Activated gamma-delta T cell treated with Interleukin-2 at 50 U/mL for 16 hours (primary cell): Measurements from ENCODE around the gene TCF7L2.

Experiments
- DNase-seq: peaks from one replicate; pipeline ENCODE4 v3.0.0-alpha.2; 2020

TCF7L2 gene

GRCh38 chr10:113158183-113158582 lies 208.1 kb downstream of the TCF7L2 start:
- DNase-seq: no peak

GRCh38 chr10:113159563-113159962 lies 209.5 kb downstream of the TCF7L2 start:
- DNase-seq: no peak

GRCh38 chr10:113160641-113161040 lies 210.6 kb downstream of the TCF7L2 start:
- no peak for DNase-seq

GRCh38 chr10:113161066-113161465 lies 211.0 kb downstream of the TCF7L2 start:
- DNase-seq: no peak

GRCh38 chr10:113162960-113163359 lies 212.9 kb downstream of the TCF7L2 start:
- DNase-seq: no peak

- no peak for DNase-seq
Observed at GRCh38 chr10:113165673-113166072, 215.6 kb downstream of the TCF7L2 start.

GRCh38 chr10:113167702-113168101 lies 217.7 kb downstream of the TCF7L2 start:
- no peak for DNase-seq

GRCh38 chr10:113168584-113168983 lies 218.5 kb downstream of the TCF7L2 start:
- no peak for DNase-seq

GRCh38 chr10:113169111-113169510 lies 219.1 kb downstream of the TCF7L2 start:
- DNase-seq: no peak

- no peak for DNase-seq
Observed at GRCh38 chr10:113169853-113170460, 219.9 kb downstream of the TCF7L2 start.

GRCh38 chr10:113171662-113172061 lies 221.6 kb downstream of the TCF7L2 start:
- DNase-seq: no peak

- no peak for DNase-seq
Observed at GRCh38 chr10:113175176-113175575, 225.1 kb downstream of the TCF7L2 start.

- no peak for DNase-seq
Observed at GRCh38 chr10:113175756-113176651, 226.0 kb downstream of the TCF7L2 start.

GRCh38 chr10:113176652-113177155 lies 226.7 kb downstream of the TCF7L2 start:
- DNase-seq: no peak

GRCh38 chr10:113177156-113177935 lies 227.3 kb downstream of the TCF7L2 start:
- DNase-seq: no peak

GRCh38 chr10:113177936-113178335 lies 227.9 kb downstream of the TCF7L2 start:
- DNase-seq: no peak

- DNase-seq: no peak
Observed at GRCh38 chr10:113178771-113179170, 228.7 kb downstream of the TCF7L2 start.

GRCh38 chr10:113179265-113179664 lies 229.2 kb downstream of the TCF7L2 start:
- DNase-seq: no peak

- DNase-seq: no peak
Observed at GRCh38 chr10:113179966-113180365, 229.9 kb downstream of the TCF7L2 start.

GRCh38 chr10:113180401-113181154 lies 230.5 kb downstream of the TCF7L2 start:
- DNase-seq: no peak

GRCh38 chr10:113182154-113182553 lies 232.1 kb downstream of the TCF7L2 start:
- DNase-seq: no peak

- no peak for DNase-seq
Observed at GRCh38 chr10:113183573-113183972, 233.5 kb downstream of the TCF7L2 start.
